Endothelial cell (in vitro differentiated cells): ENCODE results near the gene MYF6. TPM values are rescaled to one million over a fixed set of nuclear protein-coding genes. Genes with fewer than 3 reads are reported as not detected.
"Not testable (repeated sequence)": the region's sequence is repeated elsewhere in the genome, so short reads cannot be mapped to it uniquely, and the experiment has no call there.

ENCODE experiments used
- DNase-seq: peaks from one replicate; pipeline ENCODE4 v3.0.0; 2021; ENCODE audit warnings: low spot score
- H3K27ac Mint-ChIP-seq: one replicate; pipeline ENCODE4 v1.8.0; 2021; ENCODE audit warnings: mixed read lengths, inconsistent platforms; ENCODE audit not compliant: unreplicated experiment
- H3K27me3 Mint-ChIP-seq: one replicate; pipeline ENCODE4 v1.8.0; 2021; ENCODE audit warnings: mild to moderate bottlenecking, moderate library complexity, mixed read lengths, inconsistent platforms; ENCODE audit not compliant: unreplicated experiment
- H3K36me3 Mint-ChIP-seq: one replicate; pipeline ENCODE4 v1.8.0; 2021; ENCODE audit warnings: mild to moderate bottlenecking, low read depth, mixed read lengths, inconsistent platforms; ENCODE audit not compliant: unreplicated experiment
- H3K4me1 Mint-ChIP-seq: one replicate; pipeline ENCODE4 v1.8.0; 2021; ENCODE audit warnings: mild to moderate bottlenecking, mixed read lengths, inconsistent platforms; ENCODE audit not compliant: unreplicated experiment
- H3K4me3 Mint-ChIP-seq: one replicate; pipeline ENCODE4 v1.8.0; 2021; ENCODE audit warnings: mild to moderate bottlenecking, mixed read lengths, inconsistent platforms; ENCODE audit not compliant: unreplicated experiment
- H3K9me3 Mint-ChIP-seq: one replicate; pipeline ENCODE4 v1.8.0; 2021; ENCODE audit warnings: mixed read lengths, inconsistent platforms; ENCODE audit not compliant: unreplicated experiment
- long read RNA-seq: library from polyadenylated mRNA; unstranded; transcript quantifications from one replicate; pipeline ENCODE4 v2.0.0, GENCODE V29; 2020; ENCODE audit not compliant: unreplicated experiment
- total RNA-seq: library from RNA; stranded (reverse); fragmentation: NEBNext Ultra II Directional; extraction: Animal tissue kit (Norgen Biotek cat#: 25700); gene quantifications from one replicate; pipeline ENCODE4 v1.2.1, GENCODE V29; 2021; ENCODE audit not compliant: unreplicated experiment
- TF ChIP-seq, protein P1 (sequence below): fragments of 200-600 bp; sonication (generic); IDR thresholded peaks from one replicate; pipeline ENCODE4 v1.5.0; 2021; ENCODE audit warnings: antibody characterized with exemption; ENCODE audit not compliant: unreplicated experiment

MYF6 gene
- 0.31 TPM for total RNA-seq
- long read RNA-seq, partial matches to known transcripts = 1 of 1 reads
- long read RNA-seq, other reads (novel, unspliced or antisense) = 0 of 1 reads

DNA sequence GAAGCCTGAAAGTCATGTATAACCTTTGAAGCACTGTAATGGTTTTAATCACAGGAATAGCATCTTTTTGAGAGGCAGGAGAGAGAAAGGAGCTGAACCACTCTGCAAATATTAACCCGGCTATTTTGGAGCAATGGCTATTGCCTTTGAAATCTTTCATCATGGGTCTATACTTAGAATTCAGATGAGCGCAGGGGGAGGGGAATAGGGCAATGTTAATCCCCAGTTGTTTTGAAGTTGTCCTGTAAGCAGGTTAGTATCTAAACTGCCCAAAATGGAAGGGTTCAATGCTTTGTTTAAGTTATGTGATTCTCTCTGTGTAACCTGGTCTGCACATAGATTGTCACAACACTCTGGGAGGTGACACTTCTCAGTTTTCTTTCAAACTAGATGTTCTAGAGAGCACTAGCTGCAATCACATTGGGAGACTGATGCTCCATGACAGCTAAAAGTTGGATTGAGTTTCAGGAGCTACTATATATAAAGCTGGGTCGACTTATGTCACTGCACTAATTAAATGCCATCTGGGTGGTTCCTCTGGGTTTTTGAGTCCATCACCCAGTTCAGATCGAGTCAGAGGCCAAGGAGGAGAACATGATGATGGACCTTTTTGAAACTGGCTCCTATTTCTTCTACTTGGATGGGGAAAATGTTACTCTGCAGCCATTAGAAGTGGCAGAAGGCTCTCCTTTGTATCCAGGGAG lies at the start of gene MYF6:
Gene MYF6, plus strand, starts transcription at position 509 of the 704 bp plus-strand sequence. Its CDS starts 86 bp downstream, at position 595.
- TF ChIP-seq, protein P1, sequence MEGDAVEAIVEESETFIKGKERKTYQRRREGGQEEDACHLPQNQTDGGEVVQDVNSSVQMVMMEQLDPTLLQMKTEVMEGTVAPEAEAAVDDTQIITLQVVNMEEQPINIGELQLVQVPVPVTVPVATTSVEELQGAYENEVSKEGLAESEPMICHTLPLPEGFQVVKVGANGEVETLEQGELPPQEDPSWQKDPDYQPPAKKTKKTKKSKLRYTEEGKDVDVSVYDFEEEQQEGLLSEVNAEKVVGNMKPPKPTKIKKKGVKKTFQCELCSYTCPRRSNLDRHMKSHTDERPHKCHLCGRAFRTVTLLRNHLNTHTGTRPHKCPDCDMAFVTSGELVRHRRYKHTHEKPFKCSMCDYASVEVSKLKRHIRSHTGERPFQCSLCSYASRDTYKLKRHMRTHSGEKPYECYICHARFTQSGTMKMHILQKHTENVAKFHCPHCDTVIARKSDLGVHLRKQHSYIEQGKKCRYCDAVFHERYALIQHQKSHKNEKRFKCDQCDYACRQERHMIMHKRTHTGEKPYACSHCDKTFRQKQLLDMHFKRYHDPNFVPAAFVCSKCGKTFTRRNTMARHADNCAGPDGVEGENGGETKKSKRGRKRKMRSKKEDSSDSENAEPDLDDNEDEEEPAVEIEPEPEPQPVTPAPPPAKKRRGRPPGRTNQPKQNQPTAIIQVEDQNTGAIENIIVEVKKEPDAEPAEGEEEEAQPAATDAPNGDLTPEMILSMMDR = no peak
- H3K36me3 Mint-ChIP-seq = no peaks in the 10 kb centered on the region
- peaks cover 55% of the 10 kb centered on the region for H3K4me1 Mint-ChIP-seq
- H3K27ac Mint-ChIP-seq = peak within 1 kb of the TSS; percentile 95
- H3K9me3 Mint-ChIP-seq = no peaks in the 10 kb centered on the region
- peaks cover 18% of the 10 kb centered on the region for H3K27me3 Mint-ChIP-seq
- peak within 1 kb of the TSS; percentile 90 for H3K4me3 Mint-ChIP-seq
- no peak for DNase-seq

DNA sequence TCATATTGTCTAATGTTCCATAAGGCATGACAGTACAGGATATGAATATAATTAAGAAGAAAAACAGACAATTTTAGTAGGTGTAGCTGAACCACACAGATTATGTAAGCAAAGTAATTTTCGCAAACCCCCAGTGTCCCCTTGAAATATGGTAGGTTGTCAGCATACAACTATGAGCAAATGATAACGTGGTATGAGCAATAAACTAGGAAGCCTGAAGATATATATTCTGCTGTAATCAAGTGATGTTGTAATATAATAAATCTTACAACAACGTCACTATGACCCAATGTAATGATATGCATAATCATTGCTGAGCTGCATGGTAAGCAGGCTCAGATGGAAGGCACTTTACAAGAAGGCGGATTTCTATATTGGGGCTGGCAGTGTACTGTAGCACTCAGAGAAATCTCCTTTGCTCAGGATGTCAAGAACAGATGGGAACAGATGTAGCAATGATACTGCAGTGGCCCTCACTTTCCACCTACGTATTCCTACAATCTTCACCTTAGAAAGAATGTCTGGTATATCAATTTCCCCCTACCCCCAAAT lies 47.8 kb upstream of the MYF6 start:
- TF ChIP-seq, protein P1 = no peak
- H3K27ac Mint-ChIP-seq = no peak overlapping the region
- no peak overlapping the region for H3K4me3 Mint-ChIP-seq
- no peaks in the 10 kb centered on the region for H3K4me1 Mint-ChIP-seq
- H3K9me3 Mint-ChIP-seq = no peaks in the 10 kb centered on the region
- no peaks in the 10 kb centered on the region for H3K27me3 Mint-ChIP-seq
- no peak for DNase-seq
- no peaks in the 10 kb centered on the region for H3K36me3 Mint-ChIP-seq

DNA sequence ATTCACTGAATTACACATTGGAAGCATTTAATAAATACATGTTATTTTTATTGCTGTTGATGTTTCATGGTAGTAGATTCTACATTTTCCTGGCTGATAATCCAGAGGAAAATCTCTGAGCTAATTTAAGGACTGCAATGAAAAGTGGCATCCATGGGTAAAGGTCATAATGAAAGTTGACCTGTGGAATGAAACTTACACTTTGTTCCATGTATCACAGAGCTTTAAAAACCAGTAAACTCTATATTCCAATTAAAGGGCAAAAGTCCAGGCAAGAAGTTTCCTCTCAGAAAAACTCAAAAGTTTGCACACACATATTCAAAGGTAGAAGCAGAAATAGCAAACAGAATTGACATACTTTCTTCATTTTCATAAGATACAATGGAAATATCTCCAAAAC lies 44.8 kb upstream of the MYF6 start:
- Mint-ChIP-seq H3K4me1 (no peaks in the 10 kb centered on the region), H3K27ac (no peak overlapping the region), H3K9me3 (no peaks in the 10 kb centered on the region), H3K4me3 (no peak overlapping the region), H3K36me3 (no peaks in the 10 kb centered on the region), H3K27me3 (no peaks in the 10 kb centered on the region)
- TF ChIP-seq, protein P1 = no peak
- DNase-seq = no peak

DNA sequence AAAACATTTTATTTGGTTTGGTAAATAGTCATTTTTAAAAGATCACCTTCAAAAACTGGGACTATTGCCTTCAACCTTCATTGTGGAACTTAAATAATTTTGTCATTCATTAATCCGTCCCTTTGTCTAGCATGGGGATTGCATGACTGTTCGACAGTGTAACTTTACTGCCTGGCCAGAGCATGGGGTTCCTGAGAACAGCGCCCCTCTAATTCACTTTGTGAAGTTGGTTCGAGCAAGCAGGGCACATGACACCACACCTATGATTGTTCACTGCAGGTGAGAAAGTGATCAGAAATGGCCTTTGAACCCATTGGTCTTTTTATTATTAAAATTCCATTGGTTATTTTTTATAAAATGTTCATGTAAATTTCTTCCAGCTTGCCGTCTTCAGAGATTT lies 37.2 kb upstream of the MYF6 start:
- no peaks in the 10 kb centered on the region for H3K27me3 Mint-ChIP-seq
- H3K36me3 Mint-ChIP-seq = no peaks in the 10 kb centered on the region
- no peaks in the 10 kb centered on the region for H3K9me3 Mint-ChIP-seq
- H3K27ac Mint-ChIP-seq = no peak overlapping the region
- no peaks in the 10 kb centered on the region for H3K4me1 Mint-ChIP-seq
- TF ChIP-seq, protein P1 = no peak
- DNase-seq = no peak
- no peak overlapping the region for H3K4me3 Mint-ChIP-seq

DNA sequence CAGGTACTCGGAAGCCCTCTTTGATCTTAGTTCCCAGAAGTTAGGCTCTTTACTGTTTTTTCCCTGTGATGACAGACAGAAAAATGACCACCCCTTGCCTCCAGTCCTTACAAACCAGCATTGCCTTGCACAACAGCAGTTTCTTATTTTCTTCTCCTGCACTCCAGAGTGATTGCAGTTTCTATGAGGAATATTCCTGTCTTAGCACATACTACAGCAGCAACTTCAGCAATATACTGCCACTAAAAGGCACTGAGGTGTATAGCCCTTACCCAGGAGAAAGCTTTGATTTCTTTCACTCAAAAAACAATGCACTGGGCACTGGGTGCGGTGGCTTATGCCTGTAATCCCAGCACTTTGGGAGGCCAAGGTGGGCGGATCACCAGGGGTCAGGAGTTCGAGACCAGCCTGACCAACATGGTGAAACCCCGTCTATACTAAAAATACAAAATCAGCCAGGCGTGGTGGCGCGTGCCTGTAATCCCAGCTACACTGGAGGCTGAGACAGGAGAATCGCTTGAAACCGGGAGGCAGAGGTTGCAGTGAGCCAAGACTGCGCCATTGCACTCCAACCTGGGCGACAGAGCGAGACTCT lies 31.3 kb upstream of the MYF6 start:
- not testable (repeated sequence) for DNase-seq, H3K27ac Mint-ChIP-seq, H3K4me1 Mint-ChIP-seq

More for the DNA sequence above, 31.3 kb upstream of the MYF6 start:
- H3K4me3 Mint-ChIP-seq, H3K9me3 Mint-ChIP-seq, H3K36me3 Mint-ChIP-seq, H3K27me3 Mint-ChIP-seq: not testable (repeated sequence)
